DND-41 (cell line): ENCODE results near the gene SLIT1.

Source experiments
- ATAC-seq: fragments of 200-7000 bp; cut with Tn5 transposase; 3 replicates; pipeline ENCODE4 v1.9.1; 2021; ENCODE audit warnings: low read depth; ENCODE audit not compliant: insufficient read depth
- DNase-seq: peaks from one replicate; pipeline ENCODE4 v3.0.0-alpha.2; 2020
- H2AFZ ChIP-seq: 2 replicates; pipeline ENCODE4 v1.6.0; 2012; ENCODE audit warnings: low read depth, low read length
- H3K27ac ChIP-seq: 2 replicates; pipeline ENCODE4 v1.5.1; 2012; ENCODE audit warnings: low read length, inconsistent platforms
- H3K27me3 ChIP-seq: fragments of 200-600 bp; sonication (generic); 2 replicates; pipeline ENCODE4 v1.6.0; 2012; ENCODE audit warnings: low read length, mild to moderate bottlenecking, inconsistent platforms; ENCODE audit not compliant: insufficient read depth, poor library complexity
- H3K36me3 ChIP-seq: 2 replicates; pipeline ENCODE4 v1.5.1; 2012; ENCODE audit warnings: low read length, inconsistent platforms; ENCODE audit not compliant: insufficient read depth
- H3K4me1 ChIP-seq: 2 replicates; pipeline ENCODE4 v1.5.1; 2012; ENCODE audit warnings: mild to moderate bottlenecking, low read length; ENCODE audit not compliant: insufficient read depth
- H3K4me2 ChIP-seq: 2 replicates; pipeline ENCODE4 v1.6.0; 2012; ENCODE audit warnings: mild to moderate bottlenecking, moderate library complexity, low read length, inconsistent platforms; ENCODE audit not compliant: insufficient read depth
- H3K4me3 ChIP-seq, 2 experiments: fragments of 200-600 bp in 1 of 2; shearing (Covaris generic) in 1 of 2; 2 replicates each; pipeline ENCODE4 v1.5.1; 2012 to 2016; ENCODE audit warnings: inconsistent platforms in 2 of 2, low read length in 2 of 2, mild to moderate bottlenecking in 2 of 2, low read depth in 1 of 2, moderate library complexity in 1 of 2
- H3K79me2 ChIP-seq: 2 replicates; pipeline ENCODE4 v1.6.0; 2012; ENCODE audit warnings: low read length, inconsistent platforms; ENCODE audit not compliant: insufficient read depth
- H3K9ac ChIP-seq: 2 replicates; pipeline ENCODE4 v1.6.0; 2012; ENCODE audit warnings: low read depth, mild to moderate bottlenecking, inconsistent platforms, low read length, moderate library complexity
- H3K9me3 ChIP-seq: 2 replicates; pipeline ENCODE4 v1.5.1; 2012; ENCODE audit warnings: low read length, moderate library complexity, mild to moderate bottlenecking, inconsistent platforms; ENCODE audit not compliant: insufficient read depth, severe bottlenecking
- H4K20me1 ChIP-seq: 2 replicates; pipeline ENCODE4 v1.6.0; 2012; ENCODE audit warnings: low read length; ENCODE audit not compliant: insufficient read depth
- EZH2 ChIP-seq: IDR thresholded peaks from 3 replicates; pipeline ENCODE4 v1.6.1; 2012; ENCODE audit warnings: borderline replicate concordance, low read depth, mild to moderate bottlenecking, moderate library complexity, low read length, inconsistent platforms; ENCODE audit not compliant: severe bottlenecking
- TF ChIP-seq, protein P1 (sequence below): IDR thresholded peaks from 2 replicates; pipeline ENCODE4 v1.5.1; 2012; ENCODE audit warnings: borderline replicate concordance, low read length, moderate library complexity, mild to moderate bottlenecking; ENCODE audit not compliant: poor library complexity, severe bottlenecking; ENCODE audit errors: extremely low read depth

SLIT1 gene

DNA sequence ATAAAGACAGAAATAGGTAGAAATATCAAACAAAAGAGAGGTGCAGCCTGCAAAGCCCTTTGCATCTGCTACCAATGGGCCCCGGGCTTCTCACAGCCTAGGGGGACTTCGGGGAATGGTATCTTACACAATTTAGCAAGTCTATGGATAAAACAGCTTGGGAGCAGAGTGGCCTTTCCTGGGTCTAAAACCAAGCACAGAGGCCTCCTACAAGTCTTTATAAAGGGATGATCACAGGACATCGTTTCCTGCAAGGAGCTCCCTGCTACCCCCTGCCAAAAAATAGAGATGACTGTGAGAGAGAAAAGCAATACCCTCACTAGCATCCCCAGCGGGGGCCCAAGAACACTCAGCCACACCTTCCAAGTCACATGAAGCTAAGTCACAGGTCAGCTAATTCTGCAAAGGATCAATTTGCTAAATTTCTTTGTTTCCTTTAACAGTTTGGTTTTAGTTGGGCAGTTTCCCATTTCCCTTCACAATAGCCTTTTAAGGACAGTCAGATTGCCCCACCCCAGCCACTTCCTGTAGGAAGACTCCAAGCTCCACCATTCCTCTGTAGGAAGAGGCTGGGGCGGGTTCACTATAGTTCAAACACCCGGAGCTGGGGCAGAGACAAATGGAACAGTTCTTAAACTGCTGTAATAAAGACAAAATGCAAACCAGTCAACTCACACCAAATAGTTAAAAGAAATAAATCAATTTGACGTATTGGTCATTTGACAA is 105.5 kb downstream of the SLIT1 start:
- H3K4me1 ChIP-seq, result no peaks in the 10 kb centered on the region
- peaks cover 24% of the 10 kb centered on the region for H4K20me1 ChIP-seq
- H3K27ac ChIP-seq, result no peak overlapping the region
- DNase-seq (no peak), ATAC-seq (no peak)
- no peak for TF ChIP-seq EZH2
- TF ChIP-seq, protein P1, sequence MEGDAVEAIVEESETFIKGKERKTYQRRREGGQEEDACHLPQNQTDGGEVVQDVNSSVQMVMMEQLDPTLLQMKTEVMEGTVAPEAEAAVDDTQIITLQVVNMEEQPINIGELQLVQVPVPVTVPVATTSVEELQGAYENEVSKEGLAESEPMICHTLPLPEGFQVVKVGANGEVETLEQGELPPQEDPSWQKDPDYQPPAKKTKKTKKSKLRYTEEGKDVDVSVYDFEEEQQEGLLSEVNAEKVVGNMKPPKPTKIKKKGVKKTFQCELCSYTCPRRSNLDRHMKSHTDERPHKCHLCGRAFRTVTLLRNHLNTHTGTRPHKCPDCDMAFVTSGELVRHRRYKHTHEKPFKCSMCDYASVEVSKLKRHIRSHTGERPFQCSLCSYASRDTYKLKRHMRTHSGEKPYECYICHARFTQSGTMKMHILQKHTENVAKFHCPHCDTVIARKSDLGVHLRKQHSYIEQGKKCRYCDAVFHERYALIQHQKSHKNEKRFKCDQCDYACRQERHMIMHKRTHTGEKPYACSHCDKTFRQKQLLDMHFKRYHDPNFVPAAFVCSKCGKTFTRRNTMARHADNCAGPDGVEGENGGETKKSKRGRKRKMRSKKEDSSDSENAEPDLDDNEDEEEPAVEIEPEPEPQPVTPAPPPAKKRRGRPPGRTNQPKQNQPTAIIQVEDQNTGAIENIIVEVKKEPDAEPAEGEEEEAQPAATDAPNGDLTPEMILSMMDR, result no peak
- H3K36me3 ChIP-seq, result no peaks in the 10 kb centered on the region
- no peak overlapping the region for H3K4me3 ChIP-seq
- no peaks in the 10 kb centered on the region for H3K9me3 ChIP-seq
- no peak overlapping the region for H3K4me2 ChIP-seq
- H3K9ac ChIP-seq, result no peak overlapping the region
- H3K79me2 ChIP-seq, result no peaks in the 10 kb centered on the region
- no peak overlapping the region for H2AFZ ChIP-seq
- peaks cover 3% of the 10 kb centered on the region for H3K27me3 ChIP-seq

DNA sequence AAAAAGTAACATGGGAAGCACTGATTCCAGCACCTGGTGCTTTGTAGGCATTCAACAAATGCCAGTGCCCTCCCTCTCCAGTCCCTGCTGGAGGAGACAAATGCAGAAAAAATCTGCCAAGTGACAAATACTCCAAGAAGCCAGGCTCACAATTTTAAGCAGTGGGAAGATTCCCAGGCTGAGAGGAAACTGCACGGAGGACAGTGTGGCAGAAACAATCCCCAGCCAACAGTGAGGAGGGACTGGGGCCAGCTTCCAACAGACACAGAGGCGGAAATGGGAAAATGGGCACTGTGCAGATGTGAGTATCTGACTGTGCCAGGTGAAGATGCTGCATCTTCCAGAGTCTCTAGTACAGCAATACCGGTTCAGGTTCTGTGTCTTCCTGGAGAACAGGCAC is 106.3 kb downstream of the SLIT1 start:
- no peak overlapping the region for H3K4me2 ChIP-seq
- TF ChIP-seq, protein P1, result no peak
- TF ChIP-seq EZH2, result no peak
- no peak for DNase-seq

DNA sequence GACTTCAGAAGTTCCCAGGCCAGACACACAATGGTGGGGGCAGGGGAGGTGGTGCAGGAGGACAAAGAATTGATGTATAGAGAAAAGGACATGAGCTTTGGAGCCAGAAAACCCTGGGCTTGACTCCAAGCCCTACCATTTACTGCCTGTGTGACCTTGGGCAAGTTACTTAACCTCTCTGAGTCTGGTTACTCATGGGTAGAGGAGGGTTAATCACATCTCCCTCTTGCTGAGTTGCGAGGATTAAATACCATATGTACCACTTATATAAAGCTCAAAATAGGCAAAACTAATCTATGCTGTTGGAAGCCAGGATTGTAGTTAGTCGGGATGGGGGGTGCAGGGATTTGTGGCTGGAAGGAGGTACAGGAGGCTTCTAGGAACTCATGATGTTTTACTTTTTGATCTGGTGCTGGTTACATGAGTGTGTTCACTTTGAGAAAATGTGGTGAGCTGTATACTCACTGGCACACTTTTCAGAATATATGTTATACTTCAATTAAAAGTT is 106.8 kb downstream of the SLIT1 start:
- Histone ChIP-seq H3K27ac (no peak overlapping the region), H4K20me1 (peaks cover 24% of the 10 kb centered on the region), H3K9me3 (no peaks in the 10 kb centered on the region), H3K9ac (no peak overlapping the region), H2AFZ (no peak overlapping the region), H3K4me1 (no peaks in the 10 kb centered on the region), H3K4me3 (no peak overlapping the region), H3K27me3 (peaks cover 3% of the 10 kb centered on the region), H3K4me2 (no peak overlapping the region), H3K79me2 (no peaks in the 10 kb centered on the region), H3K36me3 (no peaks in the 10 kb centered on the region)
- TF ChIP-seq, protein P1, result no peak
- no peak for TF ChIP-seq EZH2
- ATAC-seq (no peak), DNase-seq (no peak)

More for the DNA sequence above, 106.3 kb downstream of the SLIT1 start:
- peaks cover 24% of the 10 kb centered on the region for H4K20me1 ChIP-seq
- no peaks in the 10 kb centered on the region for H3K9me3 ChIP-seq
- H3K27ac ChIP-seq, result no peak overlapping the region
- no peaks in the 10 kb centered on the region for H3K4me1 ChIP-seq
- H3K36me3 ChIP-seq, result no peaks in the 10 kb centered on the region
- ATAC-seq, result no peak
- H3K4me3 ChIP-seq, result no peak overlapping the region
- H2AFZ ChIP-seq, result no peak overlapping the region
- no peaks in the 10 kb centered on the region for H3K79me2 ChIP-seq
- peaks cover 3% of the 10 kb centered on the region for H3K27me3 ChIP-seq
- no peak overlapping the region for H3K9ac ChIP-seq
